ENCODE measurements around the gene CENATAC. TPM values are rescaled to one million over a fixed set of nuclear protein-coding genes. Genes with fewer than 3 reads are reported as not detected.

CENATAC gene
- total and polyA plus RNA-seq, 2 donors (not counting 1 experiment from before 2014, with no cell fraction given) = 10.1 to 21.5 TPM

DNA sequence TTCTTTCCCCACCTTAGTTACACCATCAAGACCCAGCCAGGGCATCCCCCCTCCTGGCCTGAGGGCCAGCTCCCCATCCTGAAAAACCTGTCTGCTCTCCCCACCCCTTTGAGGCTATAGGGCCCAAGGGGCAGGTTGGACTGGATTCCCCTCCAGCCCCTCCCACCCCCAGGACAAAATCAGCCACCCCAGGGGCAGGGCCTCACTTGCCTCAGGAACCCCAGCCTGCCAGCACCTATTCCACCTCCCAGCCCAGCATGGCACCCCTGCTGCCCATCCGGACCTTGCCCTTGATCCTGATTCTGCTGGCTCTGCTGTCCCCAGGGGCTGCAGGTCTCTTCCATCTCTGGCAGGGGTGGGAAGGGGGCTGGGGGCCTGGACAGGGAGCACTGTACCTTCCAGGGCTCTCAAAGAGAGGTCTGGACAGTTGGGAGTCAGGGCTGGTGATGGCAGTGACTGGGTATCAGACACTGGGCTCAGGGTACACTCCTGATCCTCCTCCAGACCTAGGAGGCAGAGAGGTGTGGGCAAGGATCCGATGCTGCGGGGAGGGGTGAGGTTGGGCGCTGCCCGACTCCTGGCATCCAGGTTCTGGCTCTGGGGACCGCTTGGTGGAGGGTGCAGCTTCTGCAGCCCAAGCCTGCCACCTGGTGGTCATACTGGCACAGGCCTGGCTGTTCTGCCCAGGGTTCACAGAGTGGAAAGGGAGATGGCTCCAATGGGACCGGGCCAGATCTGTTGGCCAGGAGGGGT is 41.7 kb upstream of the CENATAC start, which contains the start of gene UPK2:
Gene UPK2 (plus strand): TSS at position 205 of the 753 bp plus-strand sequence. CDS start 53 bp downstream, at position 258.
- Histone ChIP-seq H2AFZ (ENCODE audit: low read length) (no peak within 1 kb of the TSS), H3K27ac (ENCODE audit: insufficient read depth, low read length) (no peak within 1 kb of the TSS), H3K4me3 (replicated peaks in 1 of 4; ENCODE audit: control extremely low read depth in 1 of 4, insufficient read depth in 1 of 4, low read depth in 3 of 4, low read length in 4 of 4) (no peak within 1 kb of the TSS), H3K9me3 (ENCODE audit: control insufficient read depth, insufficient read depth, low read depth, low read length) (no peaks in the 10 kb centered on the region), H3K27me3 (ENCODE audit: control insufficient read depth, insufficient read depth, low read length) (peaks cover 29% of the 10 kb centered on the region), H4K20me1 (ENCODE audit: control insufficient read depth, extremely low read depth, insufficient read depth, low read length) (no peaks in the 10 kb centered on the region), H3K4me1 (ENCODE audit: control insufficient read depth, extremely low read depth, insufficient read depth, low read length) (no peaks in the 10 kb centered on the region), H3K9ac (ENCODE audit: insufficient read depth, low read length) (no peak within 1 kb of the TSS), H3K79me2 (ENCODE audit: control insufficient read depth, insufficient read depth, low read length) (no peaks in the 10 kb centered on the region), H3K4me2 (ENCODE audit: extremely low read depth, insufficient read depth, low read length) (no peak within 1 kb of the TSS), H3K36me3 (ENCODE audit: control insufficient read depth, insufficient read depth, low read length) (no peaks in the 10 kb centered on the region)
- TF ChIP-seq, protein P1, sequence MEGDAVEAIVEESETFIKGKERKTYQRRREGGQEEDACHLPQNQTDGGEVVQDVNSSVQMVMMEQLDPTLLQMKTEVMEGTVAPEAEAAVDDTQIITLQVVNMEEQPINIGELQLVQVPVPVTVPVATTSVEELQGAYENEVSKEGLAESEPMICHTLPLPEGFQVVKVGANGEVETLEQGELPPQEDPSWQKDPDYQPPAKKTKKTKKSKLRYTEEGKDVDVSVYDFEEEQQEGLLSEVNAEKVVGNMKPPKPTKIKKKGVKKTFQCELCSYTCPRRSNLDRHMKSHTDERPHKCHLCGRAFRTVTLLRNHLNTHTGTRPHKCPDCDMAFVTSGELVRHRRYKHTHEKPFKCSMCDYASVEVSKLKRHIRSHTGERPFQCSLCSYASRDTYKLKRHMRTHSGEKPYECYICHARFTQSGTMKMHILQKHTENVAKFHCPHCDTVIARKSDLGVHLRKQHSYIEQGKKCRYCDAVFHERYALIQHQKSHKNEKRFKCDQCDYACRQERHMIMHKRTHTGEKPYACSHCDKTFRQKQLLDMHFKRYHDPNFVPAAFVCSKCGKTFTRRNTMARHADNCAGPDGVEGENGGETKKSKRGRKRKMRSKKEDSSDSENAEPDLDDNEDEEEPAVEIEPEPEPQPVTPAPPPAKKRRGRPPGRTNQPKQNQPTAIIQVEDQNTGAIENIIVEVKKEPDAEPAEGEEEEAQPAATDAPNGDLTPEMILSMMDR (conservative IDR thresholded peaks at IDR 0.05 in 1 of 2, IDR thresholded peaks at IDR 0.05 in 1 of 2; ENCODE audit: low read depth in 1 of 2, low read length in 2 of 2) = peak; percentile 89 to 97
- TF ChIP-seq EZH2 (IDR thresholded peaks at IDR 0.05; ENCODE audit: low read length, missing control alignments) = no peak
- peak; percentile 57 to 75 for DNase-seq (ENCODE audit: low read depth in 2 of 2)

DNA sequence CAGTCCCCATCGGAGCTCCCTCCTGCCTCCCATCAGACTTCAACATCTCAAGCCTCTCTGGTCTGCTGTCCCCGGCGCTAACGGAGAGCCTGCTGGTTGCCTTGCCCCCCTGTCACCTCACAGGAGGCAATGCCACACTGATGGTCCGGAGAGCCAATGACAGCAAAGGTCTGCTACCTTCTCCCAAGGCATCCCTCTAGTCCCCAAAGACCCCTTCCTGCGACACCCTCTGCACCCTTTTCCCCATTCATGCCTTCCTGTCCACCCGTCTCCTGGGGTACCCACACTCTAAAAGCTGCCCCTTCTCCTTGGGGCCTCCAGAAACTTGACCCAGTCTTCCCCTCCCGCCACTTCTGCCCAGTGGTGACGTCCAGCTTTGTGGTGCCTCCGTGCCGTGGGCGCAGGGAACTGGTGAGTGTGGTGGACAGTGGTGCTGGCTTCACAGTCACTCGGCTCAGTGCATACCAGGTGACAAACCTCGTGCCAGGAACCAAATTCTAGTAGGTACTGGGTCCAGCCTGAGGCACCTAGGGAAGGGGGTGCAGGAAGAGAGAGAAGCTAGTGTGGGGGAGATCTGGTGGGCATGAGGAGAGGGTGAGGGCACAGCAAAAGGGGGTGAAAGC is 41.0 kb upstream of the CENATAC start:
- no peak overlapping the region for H3K4me3 ChIP-seq (replicated peaks in 1 of 4; ENCODE audit: control extremely low read depth in 1 of 4, insufficient read depth in 1 of 4, low read depth in 3 of 4, low read length in 4 of 4)
- peaks cover 29% of the 10 kb centered on the region for H3K27me3 ChIP-seq (ENCODE audit: control insufficient read depth, insufficient read depth, low read length)
- H3K9ac ChIP-seq (ENCODE audit: insufficient read depth, low read length) = no peak overlapping the region
- TF ChIP-seq, protein P1 (conservative IDR thresholded peaks at IDR 0.05 in 1 of 2, IDR thresholded peaks at IDR 0.05 in 1 of 2; ENCODE audit: low read depth in 1 of 2, low read length in 2 of 2) = no peak
- no peak for TF ChIP-seq EZH2 (IDR thresholded peaks at IDR 0.05; ENCODE audit: low read length, missing control alignments)
- H2AFZ ChIP-seq (ENCODE audit: low read length) = no peak overlapping the region
- H3K36me3 ChIP-seq (ENCODE audit: control insufficient read depth, insufficient read depth, low read length) = no peaks in the 10 kb centered on the region
- no peaks in the 10 kb centered on the region for H3K9me3 ChIP-seq (ENCODE audit: control insufficient read depth, insufficient read depth, low read depth, low read length)
- H3K79me2 ChIP-seq (ENCODE audit: control insufficient read depth, insufficient read depth, low read length) = no peaks in the 10 kb centered on the region
- H4K20me1 ChIP-seq (ENCODE audit: control insufficient read depth, extremely low read depth, insufficient read depth, low read length) = no peaks in the 10 kb centered on the region
- no peaks in the 10 kb centered on the region for H3K4me1 ChIP-seq (ENCODE audit: control insufficient read depth, extremely low read depth, insufficient read depth, low read length)
- H3K4me2 ChIP-seq (ENCODE audit: extremely low read depth, insufficient read depth, low read length) = no peak overlapping the region
- DNase-seq (ENCODE audit: low read depth in 2 of 2) = no peak
- no peak overlapping the region for H3K27ac ChIP-seq (ENCODE audit: insufficient read depth, low read length)

DNA sequence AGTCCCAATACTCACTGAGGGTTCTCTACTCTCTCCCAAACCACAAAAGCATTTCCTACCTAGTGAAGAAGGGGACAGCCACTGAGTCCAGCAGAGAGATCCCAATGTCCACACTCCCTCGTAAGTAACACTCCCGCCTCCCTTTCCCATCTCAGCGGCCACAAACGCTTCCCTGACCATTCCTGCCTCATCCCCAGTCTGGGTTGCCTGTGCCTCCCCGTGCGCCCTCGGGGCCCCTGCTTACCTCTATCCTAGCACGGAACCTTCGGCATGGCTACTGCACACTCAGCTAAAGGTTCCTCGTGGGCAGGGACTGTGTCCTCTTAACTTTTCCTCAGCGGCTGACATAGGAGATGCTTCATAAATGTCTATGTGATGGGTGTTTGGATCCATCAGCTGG is 40.4 kb upstream of the CENATAC start:
- Histone ChIP-seq H3K9me3 (ENCODE audit: control insufficient read depth, insufficient read depth, low read depth, low read length) (no peaks in the 10 kb centered on the region), H3K79me2 (ENCODE audit: control insufficient read depth, insufficient read depth, low read length) (no peaks in the 10 kb centered on the region), H3K36me3 (ENCODE audit: control insufficient read depth, insufficient read depth, low read length) (no peaks in the 10 kb centered on the region), H3K9ac (ENCODE audit: insufficient read depth, low read length) (no peak overlapping the region), H4K20me1 (ENCODE audit: control insufficient read depth, extremely low read depth, insufficient read depth, low read length) (no peaks in the 10 kb centered on the region), H2AFZ (ENCODE audit: low read length) (no peak overlapping the region), H3K4me2 (ENCODE audit: extremely low read depth, insufficient read depth, low read length) (no peak overlapping the region), H3K4me1 (ENCODE audit: control insufficient read depth, extremely low read depth, insufficient read depth, low read length) (no peaks in the 10 kb centered on the region), H3K27me3 (ENCODE audit: control insufficient read depth, insufficient read depth, low read length) (peaks cover 29% of the 10 kb centered on the region), H3K4me3 (replicated peaks in 1 of 4; ENCODE audit: control extremely low read depth in 1 of 4, insufficient read depth in 1 of 4, low read depth in 3 of 4, low read length in 4 of 4) (no peak overlapping the region), H3K27ac (ENCODE audit: insufficient read depth, low read length) (no peak overlapping the region)
- TF ChIP-seq, protein P1 (conservative IDR thresholded peaks at IDR 0.05 in 1 of 2, IDR thresholded peaks at IDR 0.05 in 1 of 2; ENCODE audit: low read depth in 1 of 2, low read length in 2 of 2) = no peak
- TF ChIP-seq EZH2 (IDR thresholded peaks at IDR 0.05; ENCODE audit: low read length, missing control alignments) = no peak
- DNase-seq (ENCODE audit: low read depth in 2 of 2) = no peak
